Measurements from ENCODE around the gene PSMD4. TPM values are rescaled to one million over a fixed set of nuclear protein-coding genes. Genes with fewer than 3 reads are reported as not detected.
"Not testable (repeated sequence)": the region's sequence is repeated elsewhere in the genome, so short reads cannot be mapped to it uniquely, and the experiment has no call there.

PSMD4 gene
- total RNA-seq = 100 to 1,000 TPM; 336 to 368 (median 350) TPM

GRCh38 chr1:151254217-151255213 lies at the start of gene PSMD4:
Gene PSMD4, plus strand, starts transcription at chr1:151254734. Its CDS starts 49 bp downstream, at chr1:151254783.
- Mint-ChIP-seq H3K4me3 (peak within 1 kb of the TSS; percentile 96), H3K4me1 (ENCODE audit: low read depth) (peaks cover 32% of the 10 kb centered on the region), H3K27me3 (ENCODE audit: low read depth) (no peaks in the 10 kb centered on the region), H3K36me3 (ENCODE audit: insufficient read depth) (peaks cover 9% of the 10 kb centered on the region), H3K9me3 (no peaks in the 10 kb centered on the region)
- DNase-seq = peak; percentile 89
- peak; percentile 91 to 93 for ATAC-seq

GRCh38 chr1:151205381-151205965 lies 49.1 kb upstream of the PSMD4 start:
- H3K36me3 Mint-ChIP-seq (ENCODE audit: insufficient read depth); ATAC-seq; H3K4me3 Mint-ChIP-seq: not testable (repeated sequence)

DNA sequence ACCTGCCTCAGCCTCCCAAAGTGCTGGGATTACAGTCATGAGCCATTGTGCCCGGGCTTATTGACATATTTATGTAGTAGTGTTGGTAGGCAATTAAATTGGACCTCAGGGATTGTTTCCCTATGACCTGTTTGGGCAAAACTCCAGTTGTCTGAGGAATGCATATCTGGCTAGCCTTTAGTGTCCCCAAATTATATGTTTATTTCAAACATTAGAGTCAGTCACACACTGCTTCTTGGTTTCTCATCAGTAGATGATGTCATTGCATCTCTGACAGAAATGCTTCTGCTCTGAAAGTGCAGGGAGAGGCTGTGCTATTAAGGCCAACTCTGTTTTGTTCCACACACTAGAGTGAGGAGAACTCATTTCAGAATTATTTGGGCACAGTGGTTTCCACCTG lies 43.7 kb upstream of the PSMD4 start:
- Mint-ChIP-seq H3K4me3 (no peak overlapping the region), H3K4me1 (ENCODE audit: low read depth) (peaks cover 28% of the 10 kb centered on the region), H3K27me3 (ENCODE audit: low read depth) (no peaks in the 10 kb centered on the region), H3K36me3 (ENCODE audit: insufficient read depth) (peaks cover 16% of the 10 kb centered on the region), H3K9me3 (no peaks in the 10 kb centered on the region)
- ATAC-seq (no peak), DNase-seq (no peak)

More at GRCh38 chr1:151205381-151205965, 49.1 kb upstream of the PSMD4 start:
- H3K9me3 Mint-ChIP-seq; H3K27me3 Mint-ChIP-seq (ENCODE audit: low read depth); DNase-seq: not testable (repeated sequence)
- H3K4me1 Mint-ChIP-seq (ENCODE audit: low read depth) = peaks cover 18% of the 10 kb centered on the region

GRCh38 chr1:151211972-151212705 lies 42.4 kb upstream of the PSMD4 start:
- Mint-ChIP-seq H3K27me3 (ENCODE audit: low read depth) (no peaks in the 10 kb centered on the region), H3K4me1 (ENCODE audit: low read depth) (peaks cover 29% of the 10 kb centered on the region), H3K36me3 (ENCODE audit: insufficient read depth) (peaks cover 16% of the 10 kb centered on the region), H3K4me3 (peak overlapping the region; percentile 54), H3K9me3 (no peaks in the 10 kb centered on the region)
- DNase-seq = no peak
- peak in 1 of 2 donors; percentile 57 for ATAC-seq

- H3K36me3 Mint-ChIP-seq (ENCODE audit: insufficient read depth) = peaks cover 17% of the 10 kb centered on the region
Observed at GRCh38 chr1:151213560-151213959, 41.0 kb upstream of the PSMD4 start.

DNA sequence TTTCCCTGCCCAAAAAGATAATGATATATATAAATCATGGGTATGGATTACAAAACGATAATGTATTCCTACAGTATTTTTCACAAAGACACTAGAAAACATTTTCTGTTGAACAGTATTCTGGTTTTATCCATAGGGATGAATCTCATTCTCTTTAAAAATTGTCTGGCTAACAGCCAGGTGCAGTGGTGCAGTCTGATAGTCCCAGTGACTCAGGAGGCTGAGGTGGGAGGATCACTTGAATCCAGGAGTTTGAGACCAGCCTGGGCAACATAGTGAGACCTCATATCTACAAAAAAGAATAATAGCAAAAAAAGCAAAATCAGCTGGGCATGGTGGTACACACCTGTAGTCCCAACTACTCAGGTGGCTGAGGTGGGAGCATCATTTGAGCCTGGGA lies 32.9 kb upstream of the PSMD4 start:
- H3K36me3 Mint-ChIP-seq (ENCODE audit: insufficient read depth) = peaks cover 11% of the 10 kb centered on the region
- ATAC-seq (no peak), DNase-seq (no peak)
- H3K27me3 Mint-ChIP-seq (ENCODE audit: low read depth) = no peaks in the 10 kb centered on the region
- H3K4me3 Mint-ChIP-seq = no peak overlapping the region
- no peaks in the 10 kb centered on the region for H3K9me3 Mint-ChIP-seq
- peaks cover 4% of the 10 kb centered on the region for H3K4me1 Mint-ChIP-seq (ENCODE audit: low read depth)

More at GRCh38 chr1:151213560-151213959, 41.0 kb upstream of the PSMD4 start:
- Mint-ChIP-seq H3K4me1 (ENCODE audit: low read depth) (peaks cover 31% of the 10 kb centered on the region), H3K9me3 (no peaks in the 10 kb centered on the region), H3K27me3 (ENCODE audit: low read depth) (no peaks in the 10 kb centered on the region), H3K4me3 (no peak overlapping the region)
- DNase-seq = no peak
- ATAC-seq = no peak

GRCh38 chr1:151222130-151222529 lies 32.4 kb upstream of the PSMD4 start:
- H3K4me3 Mint-ChIP-seq = no peak overlapping the region
- no peaks in the 10 kb centered on the region for H3K9me3 Mint-ChIP-seq
- peaks cover 2% of the 10 kb centered on the region for H3K4me1 Mint-ChIP-seq (ENCODE audit: low read depth)
- no peaks in the 10 kb centered on the region for H3K27me3 Mint-ChIP-seq (ENCODE audit: low read depth)
- DNase-seq (no peak), ATAC-seq (no peak)
- peaks cover 11% of the 10 kb centered on the region for H3K36me3 Mint-ChIP-seq (ENCODE audit: insufficient read depth)

DNA sequence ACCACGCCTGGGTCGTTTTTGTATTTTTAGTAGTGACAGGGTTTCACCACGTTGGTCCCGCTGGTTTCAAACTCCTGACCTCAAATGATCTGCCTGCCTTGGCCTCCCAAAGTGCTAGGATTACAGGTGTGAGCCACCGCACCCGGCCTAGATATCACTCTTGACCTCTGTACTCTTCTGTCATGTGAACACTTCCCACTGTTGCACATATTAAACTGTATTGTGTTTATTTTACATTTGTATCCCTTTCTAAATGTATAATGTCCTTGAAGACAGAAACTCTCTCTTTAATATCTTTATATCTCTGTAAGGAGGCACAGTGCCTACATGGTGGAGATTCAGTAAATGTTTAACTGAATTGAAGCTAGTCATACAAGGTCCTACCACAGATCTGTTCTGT lies 19.3 kb upstream of the PSMD4 start:
- peaks cover 37% of the 10 kb centered on the region for H3K36me3 Mint-ChIP-seq (ENCODE audit: insufficient read depth)
- no peak for ATAC-seq

DNA sequence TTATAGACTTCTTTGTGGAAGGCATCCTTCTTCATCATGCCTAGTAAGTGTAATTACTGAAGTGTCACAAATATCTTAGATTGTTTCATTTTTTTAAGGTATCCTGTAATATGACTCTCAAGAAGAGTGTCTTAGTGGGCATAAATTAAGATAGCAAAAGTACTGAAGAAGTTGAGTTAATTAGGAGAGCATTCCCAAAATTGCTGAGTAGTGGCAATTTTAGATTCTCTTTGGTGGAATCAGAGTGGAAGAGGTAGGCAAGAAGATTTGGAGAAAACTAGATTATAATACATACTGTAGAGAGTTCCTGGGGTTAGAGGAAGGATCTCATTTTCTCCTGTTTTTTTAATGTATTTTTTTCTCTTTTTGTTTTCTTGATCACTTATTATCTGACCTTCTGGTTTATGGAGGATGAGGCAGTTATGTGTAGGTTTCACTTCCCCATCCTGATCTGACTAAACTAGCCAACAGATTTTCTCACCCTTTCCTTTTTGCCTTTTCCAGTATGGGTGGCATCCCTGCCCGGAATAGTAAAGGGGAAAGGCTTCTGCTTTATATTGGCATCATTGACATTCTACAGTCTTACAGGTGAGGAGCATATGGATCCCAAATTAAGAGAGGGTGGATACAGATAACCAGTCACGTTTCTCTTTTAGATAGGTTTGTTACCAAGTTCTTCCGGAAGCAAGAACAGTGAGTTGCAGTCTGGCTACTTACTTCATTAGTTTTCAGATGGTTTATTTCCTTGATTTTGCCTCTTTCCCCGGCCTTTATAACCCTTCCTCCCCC lies 16.7 kb upstream of the PSMD4 start:
- Mint-ChIP-seq H3K9me3 (no peaks in the 10 kb centered on the region), H3K27me3 (ENCODE audit: low read depth) (no peaks in the 10 kb centered on the region), H3K4me3 (no peak overlapping the region), H3K36me3 (ENCODE audit: insufficient read depth) (peaks cover 34% of the 10 kb centered on the region), H3K4me1 (ENCODE audit: low read depth) (no peaks in the 10 kb centered on the region)
- ATAC-seq (no peak), DNase-seq (no peak)

More for the DNA sequence above, 19.3 kb upstream of the PSMD4 start:
- Mint-ChIP-seq H3K9me3 (no peaks in the 10 kb centered on the region), H3K4me3 (no peak overlapping the region), H3K27me3 (ENCODE audit: low read depth) (no peaks in the 10 kb centered on the region), H3K4me1 (ENCODE audit: low read depth) (no peaks in the 10 kb centered on the region)
- no peak for DNase-seq

- H3K27me3 Mint-ChIP-seq (ENCODE audit: low read depth) = no peaks in the 10 kb centered on the region
- no peak overlapping the region for H3K4me3 Mint-ChIP-seq
- DNase-seq = no peak
- no peak for ATAC-seq
- peaks cover 38% of the 10 kb centered on the region for H3K36me3 Mint-ChIP-seq (ENCODE audit: insufficient read depth)
- H3K4me1 Mint-ChIP-seq (ENCODE audit: low read depth) = no peaks in the 10 kb centered on the region
- no peaks in the 10 kb centered on the region for H3K9me3 Mint-ChIP-seq
Observed at GRCh38 chr1:151238467-151238739, 16.1 kb upstream of the PSMD4 start.

- DNase-seq (no peak), ATAC-seq (no peak)
- H3K4me1 Mint-ChIP-seq (ENCODE audit: low read depth) = no peaks in the 10 kb centered on the region
- no peaks in the 10 kb centered on the region for H3K9me3 Mint-ChIP-seq
- no peaks in the 10 kb centered on the region for H3K27me3 Mint-ChIP-seq (ENCODE audit: low read depth)
- H3K36me3 Mint-ChIP-seq (ENCODE audit: insufficient read depth) = peaks cover 47% of the 10 kb centered on the region
- H3K4me3 Mint-ChIP-seq = no peak overlapping the region
Observed at GRCh38 chr1:151242442-151242841, 12.1 kb upstream of the PSMD4 start.

DNA sequence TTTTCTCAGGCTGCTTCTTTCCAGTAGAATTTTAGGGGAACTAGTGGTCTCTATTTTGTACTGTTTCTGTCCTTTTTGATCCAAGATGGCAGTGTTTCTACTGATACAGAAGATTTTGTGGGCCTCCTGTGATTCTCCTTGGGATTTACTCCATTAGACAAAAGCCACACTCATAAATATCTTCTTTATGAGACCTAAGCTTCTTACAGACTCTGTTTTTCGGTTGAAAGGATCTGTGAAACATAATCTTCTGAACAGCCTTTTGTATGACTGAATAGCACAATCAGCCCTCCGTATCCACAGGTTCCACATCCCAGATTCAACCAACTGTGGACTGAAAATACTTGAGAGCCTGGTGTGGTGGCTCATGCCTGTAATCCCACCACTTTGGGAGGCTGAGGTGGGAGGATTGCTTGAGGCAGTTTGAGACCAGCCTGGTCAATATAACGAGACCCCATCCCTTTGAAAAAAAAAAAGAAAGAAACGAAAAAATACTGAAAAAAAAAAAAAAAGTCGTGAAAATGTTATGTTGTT lies 10.8 kb upstream of the PSMD4 start:
- DNase-seq (no peak), ATAC-seq (no peak)
- Mint-ChIP-seq H3K9me3 (no peaks in the 10 kb centered on the region), H3K4me1 (ENCODE audit: low read depth) (no peaks in the 10 kb centered on the region), H3K27me3 (ENCODE audit: low read depth) (no peaks in the 10 kb centered on the region), H3K36me3 (ENCODE audit: insufficient read depth) (peaks cover 47% of the 10 kb centered on the region), H3K4me3 (no peak overlapping the region)

DNA sequence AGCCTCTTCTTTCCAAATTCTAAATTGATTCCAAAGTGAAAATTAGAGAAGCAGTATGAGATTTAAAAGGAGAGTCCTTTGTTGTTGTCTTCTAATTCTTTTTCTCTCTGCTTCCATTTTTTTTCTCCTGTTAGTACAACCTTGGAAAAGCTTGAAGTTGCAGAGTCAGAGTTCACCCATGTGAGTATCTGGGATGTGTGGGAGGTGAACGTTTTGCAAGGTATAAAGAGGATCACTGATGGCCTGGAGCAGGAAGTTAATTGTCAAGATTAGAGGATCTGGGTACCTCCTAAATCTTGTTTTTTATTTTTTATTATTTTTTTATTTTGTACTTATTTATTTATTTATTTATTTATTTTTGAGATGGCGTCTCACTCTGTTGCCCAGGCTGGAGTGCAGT lies 7.7 kb upstream of the PSMD4 start:
- ATAC-seq = no peak
- no peaks in the 10 kb centered on the region for H3K27me3 Mint-ChIP-seq (ENCODE audit: low read depth)
- peaks cover 50% of the 10 kb centered on the region for H3K36me3 Mint-ChIP-seq (ENCODE audit: insufficient read depth)
- no peaks in the 10 kb centered on the region for H3K4me1 Mint-ChIP-seq (ENCODE audit: low read depth)
- H3K9me3 Mint-ChIP-seq = no peaks in the 10 kb centered on the region
- no peak for DNase-seq
- H3K4me3 Mint-ChIP-seq = no peak overlapping the region

Data from activated T-cell treated with anti-CD3 and anti-CD28 coated beads, Interleukin-2, amount 50 U/mL, for 4 hours (primary cell).